ENCODE results near the gene TAS1R2.

TAS1R2 gene

GRCh38 chr1:18883079-18883478, 23.6 kb upstream of the TAS1R2 start:
- H3K27ac ChIP-seq, result no peak overlapping the region
- TF ChIP-seq CTCF (conservative IDR thresholded peaks at IDR 0.05), result no peak
- TF ChIP-seq ZFX (IDR thresholded peaks at IDR 0.05), result no peak

- H3K27ac ChIP-seq, result no peak overlapping the region
- TF ChIP-seq ZFX (IDR thresholded peaks at IDR 0.05) (no peak), CTCF (conservative IDR thresholded peaks at IDR 0.05) (no peak)
Observed at GRCh38 chr1:18882486-18882885, 23.0 kb upstream of the TAS1R2 start.

- TF ChIP-seq CTCF (conservative IDR thresholded peaks at IDR 0.05) (no peak), ZFX (IDR thresholded peaks at IDR 0.05) (no peak)
- no peak overlapping the region for H3K27ac ChIP-seq
Observed at GRCh38 chr1:18881642-18882431, 22.4 kb upstream of the TAS1R2 start.

GRCh38 chr1:18881164-18881563, 21.7 kb upstream of the TAS1R2 start:
- H3K27ac ChIP-seq, result no peak overlapping the region
- TF ChIP-seq CTCF (conservative IDR thresholded peaks at IDR 0.05) (no peak), ZFX (IDR thresholded peaks at IDR 0.05) (no peak)

- no peak overlapping the region for H3K27ac ChIP-seq
- no peak for TF ChIP-seq CTCF (conservative IDR thresholded peaks at IDR 0.05)
- no peak for TF ChIP-seq ZFX (IDR thresholded peaks at IDR 0.05)
Observed at GRCh38 chr1:18880585-18880984, 21.1 kb upstream of the TAS1R2 start.

GRCh38 chr1:18879791-18880309, 20.4 kb upstream of the TAS1R2 start:
- TF ChIP-seq CTCF (conservative IDR thresholded peaks at IDR 0.05) (no peak), ZFX (IDR thresholded peaks at IDR 0.05) (no peak)
- H3K27ac ChIP-seq, result no peak overlapping the region

- TF ChIP-seq ZFX (IDR thresholded peaks at IDR 0.05) (no peak), CTCF (conservative IDR thresholded peaks at IDR 0.05) (no peak)
- no peak overlapping the region for H3K27ac ChIP-seq
Observed at GRCh38 chr1:18879215-18879790, 19.8 kb upstream of the TAS1R2 start.

Data from C4-2B (cell line).